K562 (cell line): ENCODE results near the gene PLA2G7. TPM values are rescaled to one million over a fixed set of nuclear protein-coding genes. Genes with fewer than 3 reads are reported as not detected.

Experiments used
- ATAC-seq: fragments of 200-7000 bp; cut with Tn5 transposase; 3 replicates; pipeline ENCODE4 v1.9.1; 2020; ENCODE audit warnings: moderate library complexity
- BruUV-seq: library from RNA; stranded (reverse); fragments of 400-500 nt; replicated peaks from 2 replicates; lab custom pipeline; 2021; lab: Mats Ljungman, UMichigan
- CTCF ChIA-PET: fragments of 300-600 bp; formaldehyde crosslinking; extraction: SDS; loops from one replicate; lab custom pipeline; 2021; ENCODE audit warnings: low intra/inter-chr PET ratio; lab: Yijun Ruan, JAX
- POLR2A ChIA-PET: fragments of 300-600, 350-650 bp; sonication (Branson Sonifier 250); formaldehyde crosslinking; extraction: SDS; loops from one replicate; lab custom pipeline; 2021; ENCODE audit warnings: antibody characterized with exemption, inconsistent platforms; lab: Yijun Ruan, JAX
- DNase-seq, 4 experiments: peaks; one replicate each; pipeline versions ENCODE4 v3.0.0 to v3.0.0-alpha.2; 2011 to 2018; ENCODE audit warnings: low spot score in 3 of 4, mixed read lengths in 3 of 4; ENCODE audit errors: extremely low read depth in 1 of 4
- FAIRE-seq: peaks from 2 replicates; lab custom pipeline; 2011; peaks lifted over from hg19 to GRCh38; lab: Jason Lieb, UNC
- H2AFZ ChIP-seq: 2 replicates; pipeline ENCODE4 v1.6.0; 2011; ENCODE audit warnings: low read depth, low read length, control low read depth, inconsistent platforms
- H3K27ac ChIP-seq: fragments of 200-600 bp; 3 replicates; pipeline ENCODE4 v1.8.0; 2011; ENCODE audit warnings: low read depth, mild to moderate bottlenecking, control low read depth, inconsistent platforms, low read length, moderate library complexity, mixed read lengths; ENCODE audit errors: extremely low read depth
- H3K27me3 ChIP-seq, 2 experiments: fragments of 300-600 bp in 1 of 2; 2 replicates in 1 of 2; 3 replicates in 1 of 2; pipeline versions ENCODE4 v1.6.0 to v1.8.0; 2011; ENCODE audit warnings: inconsistent platforms in 2 of 2, low read length in 2 of 2, mild to moderate bottlenecking in 1 of 2, mixed read lengths in 1 of 2, moderate library complexity in 1 of 2; ENCODE audit not compliant: control insufficient read depth in 2 of 2, insufficient read depth in 2 of 2
- H3K36me3 ChIP-seq: fragments of 300-600 bp; 3 replicates; pipeline ENCODE4 v1.8.0; 2011; ENCODE audit warnings: mild to moderate bottlenecking, low read length, inconsistent platforms; ENCODE audit not compliant: control insufficient read depth, insufficient read depth
- H3K4me1 ChIP-seq, 2 experiments: fragments of 200-600 bp in 1 of 2; replicated peaks in 1 of 2; 2 replicates in 1 of 2; 3 replicates in 1 of 2; pipeline versions ENCODE4 v1.5.1 to v1.8.0; 2011; ENCODE audit warnings: inconsistent platforms in 2 of 2, low read length in 2 of 2, mild to moderate bottlenecking in 1 of 2, mixed read lengths in 1 of 2, moderate library complexity in 1 of 2; ENCODE audit not compliant: control insufficient read depth in 2 of 2, insufficient read depth in 2 of 2
- H3K4me2 ChIP-seq: 2 replicates; pipeline ENCODE4 v1.6.1; 2011; ENCODE audit warnings: low read length, control low read depth, inconsistent platforms, mixed read lengths; ENCODE audit not compliant: insufficient read depth
- H3K4me3 ChIP-seq: fragments of 200-600 bp; sonication (generic), shearing (Covaris generic); 2 replicates; pipeline ENCODE4 v1.5.1; 2016; ENCODE audit warnings: control low read depth, inconsistent platforms
- H3K79me2 ChIP-seq: fragments of 200-600 bp; 3 replicates; pipeline ENCODE4 v1.8.0; 2011; ENCODE audit warnings: low read length, inconsistent platforms; ENCODE audit not compliant: control insufficient read depth, insufficient read depth
- H3K9ac ChIP-seq, 2 experiments: 2 replicates each; pipeline versions ENCODE4 v1.6.0 to v1.6.1; 2011; ENCODE audit warnings: low read depth in 2 of 2, low read length in 2 of 2, control low read depth in 1 of 2, inconsistent platforms in 1 of 2, mild to moderate bottlenecking in 1 of 2, mixed read lengths in 1 of 2; ENCODE audit not compliant: insufficient read depth in 1 of 2
- H3K9me1 ChIP-seq: one replicate; pipeline ENCODE4 v1.6.0; 2011; ENCODE audit warnings: inconsistent platforms, mild to moderate bottlenecking, low read length, moderate library complexity; ENCODE audit not compliant: control insufficient read depth, insufficient read depth
- H3K9me3 ChIP-seq: replicated peaks from 2 replicates; pipeline ENCODE4 v1.5.1; 2011; ENCODE audit warnings: low read depth, low read length, inconsistent platforms; ENCODE audit not compliant: control insufficient read depth, insufficient read depth
- H4K20me1 ChIP-seq: replicated peaks from 2 replicates; pipeline ENCODE4 v1.6.1; 2011; ENCODE audit warnings: low read length, inconsistent platforms, mixed read lengths; ENCODE audit not compliant: control insufficient read depth, insufficient read depth
- ARNT ChIP-seq, 2 experiments: fragments of 450-650 bp; IDR thresholded peaks; 2 replicates each; pipeline ENCODE4 v1.6.1; 2016; ENCODE audit warnings: mild to moderate bottlenecking in 1 of 2
- CBFA2T3 ChIP-seq: fragments of 450-650 bp; IDR thresholded peaks from 2 replicates; pipeline ENCODE4 v1.6.1; 2017
- CBX1 ChIP-seq: sonication (generic); IDR thresholded peaks from 2 replicates; pipeline ENCODE4 v1.6.1; 2016; ENCODE audit warnings: antibody characterized with exemption, low read depth, mild to moderate bottlenecking
- CREB5 ChIP-seq: fragments of 250-450 bp; sonication (Bioruptor Pico); IDR thresholded peaks from 2 replicates; pipeline ENCODE4 v1.5.0; 2020; ENCODE audit warnings: mild to moderate bottlenecking
- ELK1 ChIP-seq: sonication (generic); formaldehyde crosslinking; IDR thresholded peaks from 2 replicates; pipeline ENCODE4 v1.8.1; 2022; ENCODE audit warnings: missing genetic modification reagents
- HDAC2 ChIP-seq: fragments of 450-650 bp; IDR thresholded peaks from 2 replicates; pipeline ENCODE4 v1.6.1; 2016; ENCODE audit warnings: mild to moderate bottlenecking
- HDAC3 ChIP-seq: fragments of 450-650 bp; IDR thresholded peaks from 2 replicates; pipeline ENCODE4 v1.6.1; 2018; ENCODE audit warnings: borderline replicate concordance, mild to moderate bottlenecking, moderate library complexity; ENCODE audit not compliant: partially characterized antibody
- HMBOX1 ChIP-seq: sonication (generic); IDR thresholded peaks from 2 replicates; pipeline ENCODE4 v1.6.1; 2016
- RBM25 ChIP-seq: fragments of 200-400 bp; formaldehyde crosslinking; IDR thresholded peaks from 2 replicates; pipeline ENCODE4 v1.6.1; 2018; ENCODE audit warnings: low read length, low read depth, moderate library complexity; ENCODE audit not compliant: severe bottlenecking
- SMC3 ChIP-seq: conservative IDR thresholded peaks from 2 replicates; pipeline ENCODE4 v1.6.1; 2011; ENCODE audit warnings: low read depth, low read length, improper control_type of control experiment; ENCODE audit not compliant: insufficient read depth
- ZBTB8A ChIP-seq: fragments of 450-650 bp; IDR thresholded peaks from 2 replicates; pipeline ENCODE4 v1.6.1; 2018; ENCODE audit warnings: mild to moderate bottlenecking, moderate library complexity; ENCODE audit not compliant: partially characterized antibody
- ZFX ChIP-seq: sonication (generic); formaldehyde crosslinking; IDR thresholded peaks from 2 replicates; pipeline ENCODE4 v1.8.0; 2022; ENCODE audit warnings: mild to moderate bottlenecking, missing genetic modification reagents, moderate library complexity
- ZNF133 ChIP-seq: fragments of 250-450 bp; sonication (Bioruptor Pico); IDR thresholded peaks from 2 replicates; pipeline ENCODE4 v1.4.0; 2020; ENCODE audit warnings: mild to moderate bottlenecking
- ZNF239 ChIP-seq: fragments of 250-450 bp; sonication (Bioruptor Pico); IDR thresholded peaks from 2 replicates; pipeline ENCODE4 v1.4.0; 2020; ENCODE audit warnings: mild to moderate bottlenecking
- WGBS: fragments of 100-300 bp; shearing (Covaris generic); methylation state at CpG from one replicate; pipeline ENCODE4 v1.1.6; 2016; ENCODE audit warnings: low coverage, mixed read lengths; ENCODE audit not compliant: insufficient coverage; ENCODE audit errors: missing lambda C conversion rate; 5-methylcytosine and 5-hydroxymethylcytosine counted together
- in situ Hi-C: fragments of 300-500 bp; cut with MboI; formaldehyde crosslinking; loops from 4 replicates; pipeline ENCODE4 v1.15.0; 2018; ENCODE audit warnings: inconsistent platforms, mixed read lengths
- intact Hi-C: fragments of 100-400 bp; cut with micrococcal nuclease; formaldehyde crosslinking; loops from 2 replicates; pipeline ENCODE4 v1.14.2; 2022
- polyA plus RNA-seq, 8 experiments: library from polyadenylated mRNA; depleted of rRNA in 4 of 8; stranded (reverse) in 5 of 8; unstranded in 3 of 8; fragments of >200 nt; fragmentation: Nextera tagmentation in 2 of 8; fragmentation: Illumina TruSeq in 1 of 8; extraction: Ambion mirVana in 2 of 8; extraction: Trizol in 1 of 8; gene quantifications; 2 replicates each; pipeline versions ENCODE4 v1.2.1 to v1.2.3, GENCODE V29; 2011 to 2014; ENCODE audit warnings: inconsistent platforms in 1 of 8, missing spikeins in 1 of 8
- total RNA-seq, 7 experiments: library from RNA; depleted of rRNA in 6 of 7; stranded (reverse); fragments of >200 nt in 6 of 7; fragmentation: Illumina TruSeq in 2 of 7; extraction: Trizol in 2 of 7; gene quantifications; 2 replicates each; pipeline versions ENCODE4 v1.2.1 to v1.2.3, GENCODE V29; 2011 to 2021; ENCODE audit warnings: low replicate concordance in 1 of 7

PLA2G7 gene
- total and polyA plus RNA-seq, 9 of the 15 experiments (the other 6 are each of a cell fraction or from before 2014, with no cell fraction given), result not detected

- no peak overlapping the region for H3K4me2 ChIP-seq
These were observed 1.7 kb upstream of the PLA2G7 start for GRCh38 chr6:46736906-46737305.

GRCh38 chr6:46735720-46736031, 501 bp upstream of the PLA2G7 start:
- peaks cover 6 to 16% of the 10 kb centered on the region in 2 experiments; a peak in 4 of 5 replicates for H3K27me3 ChIP-seq
- ChIA-PET CTCF (no interaction called here), POLR2A (no interaction called here)
- FAIRE-seq (no peak), DNase-seq (no peak), ATAC-seq (no peak)
- H3K9me3 ChIP-seq, result no peaks in the 10 kb centered on the region
- H3K4me1 ChIP-seq, result peaks cover 0 to 7% of the 10 kb centered on the region in 2 experiments; a peak in 1 of 5 replicates
- H4K20me1 ChIP-seq, result no peaks in the 10 kb centered on the region
- no peaks in the 10 kb centered on the region for H3K9me1 ChIP-seq
- intact Hi-C loops (no loop called here), in situ Hi-C loops (no loop called here)
- no peak for TF ChIP-seq ZFX (CRISPR knock-in tag)
- no peak for TF ChIP-seq ARNT (IDR thresholded peaks at IDR 0.05)
- TF ChIP-seq CBFA2T3, result no peak
- TF ChIP-seq CREB5 (CRISPR knock-in tag), result no peak
- no peak for TF ChIP-seq CBX1
- TF ChIP-seq SMC3, result no peak
- TF ChIP-seq ELK1, result no peak
- no peak for TF ChIP-seq RBM25
- no peak for TF ChIP-seq HMBOX1
- TF ChIP-seq HDAC2, result no peak
- H3K36me3 ChIP-seq, result no peaks in the 10 kb centered on the region
- no TSS peak for BruUV-seq
- under 1% methylated on average over 8 of the region's 8 CpGs for WGBS
- H3K9ac ChIP-seq, result no peak overlapping the region
- H3K4me3 ChIP-seq, result no peak overlapping the region
- H2AFZ ChIP-seq, result no peak overlapping the region
- no peak overlapping the region for H3K4me2 ChIP-seq
- no peak overlapping the region for H3K27ac ChIP-seq
- H3K79me2 ChIP-seq, result no peaks in the 10 kb centered on the region

More at GRCh38 chr6:46736906-46737305, 1.7 kb upstream of the PLA2G7 start:
- TF ChIP-seq HDAC3 (no peak), ZNF239 (CRISPR knock-in tag) (no peak), ZBTB8A (no peak), ZNF133 (CRISPR knock-in tag) (no peak)
- TF ChIP-seq, all 486 proteins: peak for 0
- intact Hi-C loops, result no loop called here
- Histone ChIP-seq H3K36me3 (no peaks in the 10 kb centered on the region), H3K4me1 (peaks cover 0 to 7% of the 10 kb centered on the region in 2 experiments; a peak in 1 of 5 replicates), H2AFZ (no peak overlapping the region), H4K20me1 (no peaks in the 10 kb centered on the region), H3K9me1 (no peaks in the 10 kb centered on the region), H3K27ac (no peak overlapping the region), H3K79me2 (no peaks in the 10 kb centered on the region), H3K9ac (no peak overlapping the region), H3K27me3 (peaks cover 6 to 16% of the 10 kb centered on the region in 2 experiments; a peak in 4 of 5 replicates), H3K4me3 (no peak overlapping the region), H3K9me3 (no peaks in the 10 kb centered on the region)
- DNase-seq (no peak), ATAC-seq (no peak), FAIRE-seq (no peak)
- in situ Hi-C loops, result no loop called here
- BruUV-seq, result no TSS peak
- POLR2A ChIA-PET, result interaction anchor here (0.8 kb wide), 1 partner anchor 18 kb away, joined by 3 read pairs; no protein-coding TSS in a partner anchor
- CTCF ChIA-PET, result no interaction called here
